Vagina (tissue), 2 donors: ENCODE data around the gene L2HGDH. TPM values are rescaled to one million over a fixed set of nuclear protein-coding genes. Genes with fewer than 3 reads are reported as not detected.

ENCODE experiments used
- DNase-seq, 2 donors: peaks; one replicate each; pipeline ENCODE4 v3.0.0-alpha.2; 2017; ENCODE audit errors: extremely low spot score in 2 of 2
- H3K27ac ChIP-seq: fragments of 200-600 bp; sonication (generic); one replicate; pipeline ENCODE4 v1.5.1; 2019
- H3K27me3 ChIP-seq: fragments of 200-600 bp; sonication (generic); one replicate; pipeline ENCODE4 v1.5.1; 2019
- H3K36me3 ChIP-seq, 2 donors: fragments of 200-600 bp; sonication (generic); one replicate each; pipeline ENCODE4 v1.5.1; 2017 to 2019
- H3K4me1 ChIP-seq: fragments of 200-600 bp; sonication (generic); one replicate; pipeline ENCODE4 v1.5.1; 2019
- H3K4me3 ChIP-seq, 2 donors: fragments of 200-600 bp; sonication (generic); 1 replicate in 1 of 2; 2 replicates in 1 of 2; pipeline ENCODE4 v1.5.1; 2016 to 2019
- H3K9me3 ChIP-seq: fragments of 200-600 bp; sonication (generic); one replicate; pipeline ENCODE4 v1.5.1; 2019
- CTCF ChIP-seq, 3 experiments: fragments of 450-650 bp in 2 of 3; fragments of 200-600 bp in 1 of 3; sonication (generic) in 1 of 3; IDR thresholded peaks; one replicate each; pipeline ENCODE4 v1.5.1; 2017 to 2019; ENCODE audit warnings: antibody characterized with exemption in 3 of 3, mild to moderate bottlenecking in 2 of 3, moderate library complexity in 2 of 3
- POLR2A ChIP-seq, 2 donors: fragments of 450-650 bp; IDR thresholded peaks; one replicate each; pipeline ENCODE4 v1.6.1; 2017; ENCODE audit warnings: antibody characterized with exemption in 2 of 2, mild to moderate bottlenecking in 2 of 2, moderate library complexity in 2 of 2
- POLR2AphosphoS5 ChIP-seq, 2 donors: sonication (generic); formaldehyde crosslinking; IDR thresholded peaks; one replicate each; pipeline ENCODE4 v1.9.0; 2017; ENCODE audit warnings: antibody characterized with exemption in 2 of 2, mild to moderate bottlenecking in 2 of 2, low read depth in 1 of 2; ENCODE audit not compliant: insufficient read depth in 1 of 2
- intact Hi-C: fragments of 100-400 bp; cut with DNase I; formaldehyde crosslinking; loops from one replicate; pipeline ENCODE4 v1.15.1; 2023
- total RNA-seq: library from RNA; depleted of rRNA; stranded (reverse); fragments of >200 nt; gene quantifications from one replicate; pipeline ENCODE4 v1.2.3, GENCODE V29; 2016

L2HGDH gene
- total RNA-seq, 1 donor from 2014 or later: 5.6 TPM

DNA sequence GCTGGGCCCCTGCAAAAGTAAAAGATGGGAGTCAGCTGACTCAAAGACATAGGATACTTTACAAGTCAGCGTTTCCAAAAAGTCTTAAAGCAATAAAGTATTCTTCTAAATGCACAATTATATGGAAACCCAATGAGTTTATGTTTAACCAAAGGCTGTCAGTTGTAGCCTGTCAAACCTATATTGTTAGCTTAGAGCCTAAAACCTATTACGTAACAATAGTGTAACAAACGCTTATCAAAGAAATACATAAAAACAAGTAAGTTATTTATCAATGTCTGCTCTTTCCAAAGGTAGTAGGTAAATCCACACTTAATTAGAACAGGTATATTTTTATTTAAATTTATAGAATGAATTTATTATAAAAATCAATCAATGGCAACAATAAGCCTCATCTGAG lies 64.8 kb downstream of the L2HGDH start:
- Histone ChIP-seq H3K36me3 (no peaks in the 10 kb centered on the region), H3K27me3 (no peaks in the 10 kb centered on the region), H3K4me3 (no peak overlapping the region), H3K9me3 (no peaks in the 10 kb centered on the region), H3K27ac (no peak overlapping the region), H3K4me1 (no peaks in the 10 kb centered on the region)
- no peak for DNase-seq
- intact Hi-C loops: no loop called here
- no peak for TF ChIP-seq POLR2A (IDR thresholded peaks at IDR 0.05)
- TF ChIP-seq CTCF (IDR thresholded peaks at IDR 0.05): no peak
- TF ChIP-seq POLR2AphosphoS5 (IDR thresholded peaks at IDR 0.05; ENCODE audit: insufficient read depth in 1 of 2, low read depth in 1 of 2): no peak

GRCh38 chr14:50242566-50243310 lies 69.3 kb downstream of the L2HGDH start:
- Histone ChIP-seq H3K4me1 (no peaks in the 10 kb centered on the region), H3K27me3 (no peaks in the 10 kb centered on the region), H3K36me3 (no peaks in the 10 kb centered on the region), H3K4me3 (no peak overlapping the region), H3K27ac (no peak overlapping the region), H3K9me3 (no peaks in the 10 kb centered on the region)
- no peak for DNase-seq
- TF ChIP-seq POLR2AphosphoS5 (IDR thresholded peaks at IDR 0.05; ENCODE audit: insufficient read depth in 1 of 2, low read depth in 1 of 2) (no peak), POLR2A (IDR thresholded peaks at IDR 0.05) (no peak), CTCF (IDR thresholded peaks at IDR 0.05) (no peak)
- intact Hi-C loops: no loop called here

DNA sequence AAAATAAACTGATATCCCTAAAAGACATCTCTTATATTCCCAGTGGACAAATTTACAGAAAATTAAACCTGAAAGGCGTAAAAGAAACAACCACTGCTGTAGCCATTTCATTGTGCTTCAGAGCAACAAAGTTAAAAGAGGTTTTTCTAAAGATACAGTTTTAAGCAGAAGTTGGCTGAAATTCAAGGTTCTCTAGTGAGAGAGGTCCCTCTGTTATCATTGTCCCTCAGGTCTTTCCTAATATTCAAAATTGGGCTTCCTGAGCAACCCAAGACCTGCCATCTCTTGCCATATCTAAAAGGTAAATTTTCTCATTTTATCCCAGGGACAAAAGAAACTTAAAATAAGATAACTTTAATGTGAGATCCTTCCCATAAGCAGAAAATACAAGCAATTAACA lies 69.9 kb downstream of the L2HGDH start:
- Histone ChIP-seq H3K9me3 (no peaks in the 10 kb centered on the region), H3K4me3 (no peak overlapping the region), H3K27me3 (no peaks in the 10 kb centered on the region), H3K4me1 (no peaks in the 10 kb centered on the region), H3K36me3 (no peaks in the 10 kb centered on the region), H3K27ac (no peak overlapping the region)
- intact Hi-C loops: no loop called here
- TF ChIP-seq CTCF (IDR thresholded peaks at IDR 0.05) (no peak), POLR2AphosphoS5 (IDR thresholded peaks at IDR 0.05; ENCODE audit: insufficient read depth in 1 of 2, low read depth in 1 of 2) (no peak), POLR2A (IDR thresholded peaks at IDR 0.05) (no peak)
- no peak for DNase-seq

DNA sequence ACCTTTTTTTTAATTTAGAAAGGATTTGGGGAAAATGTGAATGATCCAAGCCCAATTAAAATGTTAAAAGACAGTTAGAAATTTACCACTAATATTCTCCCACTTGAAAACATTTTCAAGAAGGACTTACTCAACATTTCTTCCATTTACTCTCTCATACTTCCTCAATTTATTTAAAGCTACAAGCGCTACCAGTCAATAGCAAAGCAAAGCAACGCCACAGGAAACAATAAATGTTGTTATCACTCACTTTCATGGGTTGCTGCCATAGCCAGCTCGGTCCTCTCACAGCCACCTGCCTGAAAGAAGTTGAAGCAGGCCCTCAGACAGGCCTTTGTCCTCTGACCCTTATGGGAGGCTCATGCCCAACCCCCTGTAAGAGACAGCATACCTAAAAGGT lies 74.6 kb downstream of the L2HGDH start:
- peaks cover 8% of the 10 kb centered on the region for H3K4me1 ChIP-seq
- no peak overlapping the region for H3K27ac ChIP-seq
- H3K36me3 ChIP-seq: no peaks in the 10 kb centered on the region
- no peaks in the 10 kb centered on the region for H3K9me3 ChIP-seq
- no peak overlapping the region for H3K4me3 ChIP-seq
- no peak for TF ChIP-seq POLR2A (IDR thresholded peaks at IDR 0.05)
- no peak for TF ChIP-seq POLR2AphosphoS5 (IDR thresholded peaks at IDR 0.05; ENCODE audit: insufficient read depth in 1 of 2, low read depth in 1 of 2)
- TF ChIP-seq CTCF (IDR thresholded peaks at IDR 0.05): no peak
- no peak for DNase-seq
- intact Hi-C loops: no loop called here
- no peaks in the 10 kb centered on the region for H3K27me3 ChIP-seq

DNA sequence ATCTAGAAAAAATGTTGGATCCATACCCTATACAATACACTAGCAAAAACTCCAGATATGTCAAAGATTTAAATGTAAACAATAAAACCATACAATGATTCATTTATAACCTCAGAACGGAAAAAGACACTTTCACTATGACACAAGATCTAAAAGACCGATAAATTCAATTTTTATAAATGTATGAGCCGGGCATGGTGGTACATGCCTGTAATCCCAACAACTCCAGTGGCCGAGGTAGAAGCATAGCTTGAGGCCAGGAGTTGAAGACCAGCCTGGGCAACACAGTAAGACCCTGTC lies 78.1 kb downstream of the L2HGDH start:
- Histone ChIP-seq H3K4me1 (peaks cover 29% of the 10 kb centered on the region), H3K36me3 (no peaks in the 10 kb centered on the region), H3K4me3 (no peak overlapping the region), H3K27ac (no peak overlapping the region), H3K27me3 (no peaks in the 10 kb centered on the region), H3K9me3 (no peaks in the 10 kb centered on the region)
- no peak for DNase-seq
- TF ChIP-seq POLR2AphosphoS5 (IDR thresholded peaks at IDR 0.05; ENCODE audit: insufficient read depth in 1 of 2, low read depth in 1 of 2) (no peak), POLR2A (IDR thresholded peaks at IDR 0.05) (no peak), CTCF (IDR thresholded peaks at IDR 0.05) (no peak)
- intact Hi-C loops: no loop called here
